H9 (cell line): ENCODE results near the gene OR10H4. TPM values are rescaled to one million over a fixed set of nuclear protein-coding genes. Genes with fewer than 3 reads are reported as not detected.

Experiments used
- DNase-seq: peaks from one replicate; pipeline ENCODE4 v3.0.0-alpha.2; 2017
- H2AFZ ChIP-seq: one replicate; pipeline ENCODE4 v1.6.1; 2013; ENCODE audit warnings: mild to moderate bottlenecking, low read length, control low read depth, moderate library complexity
- H2AK5ac ChIP-seq: 2 replicates; pipeline ENCODE4 v1.6.1; 2013; ENCODE audit warnings: low read length, control low read depth, mixed read lengths; ENCODE audit not compliant: insufficient read length
- H2BK120ac ChIP-seq: one replicate; pipeline ENCODE4 v1.6.1; 2013; ENCODE audit warnings: low read depth, mild to moderate bottlenecking, low read length, control low read depth, inconsistent platforms; ENCODE audit not compliant: poor library complexity, severe bottlenecking
- H2BK12ac ChIP-seq: 2 replicates; pipeline ENCODE4 v1.6.1; 2013; ENCODE audit warnings: low read length, control low read depth, mixed read lengths, low read depth; ENCODE audit not compliant: insufficient read length
- H2BK15ac ChIP-seq: 2 replicates; pipeline ENCODE4 v1.6.1; 2013; ENCODE audit warnings: low read depth, low read length, control low read depth
- H2BK20ac ChIP-seq: one replicate; pipeline ENCODE4 v1.6.1; 2013; ENCODE audit warnings: low read depth, mild to moderate bottlenecking, low read length, control low read depth, inconsistent platforms; ENCODE audit not compliant: poor library complexity, severe bottlenecking
- H2BK5ac ChIP-seq: 2 replicates; pipeline ENCODE4 v1.6.1; 2013; ENCODE audit warnings: low read length, control low read depth, mixed read lengths; ENCODE audit not compliant: insufficient read length
- H3K14ac ChIP-seq: 2 replicates; pipeline ENCODE4 v1.6.1; 2013; ENCODE audit warnings: low read length, control low read depth; ENCODE audit not compliant: insufficient read depth
- H3K18ac ChIP-seq: 2 replicates; pipeline ENCODE4 v1.6.1; 2013; ENCODE audit warnings: low read depth, mild to moderate bottlenecking, mixed read lengths, low read length, control low read depth; ENCODE audit not compliant: insufficient read length
- H3K23ac ChIP-seq: 2 replicates; pipeline ENCODE4 v1.6.1; 2013; ENCODE audit warnings: low read length, control low read depth, mixed read lengths, low read depth; ENCODE audit not compliant: insufficient read length
- H3K23me2 ChIP-seq: 2 replicates; pipeline ENCODE4 v1.6.1; 2013; ENCODE audit warnings: low read depth, mild to moderate bottlenecking, mixed read lengths, low read length, control low read depth; ENCODE audit not compliant: insufficient read length, poor library complexity, severe bottlenecking
- H3K27ac ChIP-seq: 2 replicates; pipeline ENCODE4 v1.5.1; 2013; ENCODE audit warnings: low read length, control low read depth, mixed read lengths, low read depth; ENCODE audit not compliant: insufficient read length
- H3K27me3 ChIP-seq: 2 replicates; pipeline ENCODE4 v1.6.1; 2013; ENCODE audit warnings: low read length, control low read depth, inconsistent platforms; ENCODE audit not compliant: insufficient read depth
- H3K4ac ChIP-seq: 2 replicates; pipeline ENCODE4 v1.6.1; 2013; ENCODE audit warnings: low read depth, mild to moderate bottlenecking, control low read depth, inconsistent platforms, low read length, moderate library complexity
- H3K4me1 ChIP-seq: 2 replicates; pipeline ENCODE4 v1.6.1; 2013; ENCODE audit warnings: low read length, control low read depth, inconsistent platforms; ENCODE audit not compliant: insufficient read depth
- H3K4me2 ChIP-seq: 2 replicates; pipeline ENCODE4 v1.6.1; 2013; ENCODE audit warnings: low read length, control low read depth, mixed read lengths; ENCODE audit not compliant: insufficient read length, insufficient read depth
- H3K56ac ChIP-seq: 2 replicates; pipeline ENCODE4 v1.6.1; 2013; ENCODE audit warnings: low read depth, mild to moderate bottlenecking, mixed read lengths, low read length, control low read depth; ENCODE audit not compliant: insufficient read length
- H3K79me1 ChIP-seq: 2 replicates; pipeline ENCODE4 v1.6.1; 2013; ENCODE audit warnings: low read depth, mild to moderate bottlenecking, moderate library complexity, low read length, control low read depth, inconsistent platforms; ENCODE audit not compliant: insufficient read depth, poor library complexity, severe bottlenecking
- H3K79me2 ChIP-seq: 2 replicates; pipeline ENCODE4 v1.6.1; 2013; ENCODE audit warnings: low read length, control low read depth, inconsistent platforms; ENCODE audit not compliant: insufficient read depth
- H3K9ac ChIP-seq: 2 replicates; pipeline ENCODE4 v1.6.1; 2013; ENCODE audit warnings: low read length, control low read depth, mixed read lengths; ENCODE audit not compliant: insufficient read length; ENCODE audit errors: extremely low read depth
- H3K9me3 ChIP-seq: one replicate; pipeline ENCODE4 v1.6.1; 2013; ENCODE audit warnings: low read depth, low read length, inconsistent platforms; ENCODE audit not compliant: control insufficient read depth
- H3T11ph ChIP-seq: one replicate; pipeline ENCODE4 v1.6.1; 2013; ENCODE audit warnings: mild to moderate bottlenecking, low read length, control low read depth, inconsistent platforms
- H4K20me1 ChIP-seq: one replicate; pipeline ENCODE4 v1.6.1; 2013; ENCODE audit not compliant: control insufficient read depth, insufficient read length, insufficient read depth
- H4K5ac ChIP-seq: 2 replicates; pipeline ENCODE4 v1.6.1; 2013; ENCODE audit warnings: low read depth, mild to moderate bottlenecking, mixed read lengths, low read length, control low read depth; ENCODE audit not compliant: insufficient read length
- H4K8ac ChIP-seq: replicated peaks from 2 replicates; pipeline ENCODE4 v1.6.1; 2013; ENCODE audit warnings: low read length, control low read depth, mixed read lengths, low read depth; ENCODE audit not compliant: insufficient read length
- H4K91ac ChIP-seq: 2 replicates; pipeline ENCODE4 v1.6.1; 2013; ENCODE audit warnings: low read depth, mild to moderate bottlenecking, moderate library complexity, mixed read lengths, low read length, control low read depth; ENCODE audit not compliant: insufficient read length
- H3K27ac Mint-ChIP-seq, 3 experiments: 2 replicates in 2 of 3; 3 replicates in 1 of 3; pipeline ENCODE4 v1.8.0; 2020 to 2021; ENCODE audit warnings: mixed read lengths in 3 of 3, mild to moderate bottlenecking in 1 of 3, moderate library complexity in 1 of 3
- H3K27me3 Mint-ChIP-seq: 2 replicates; pipeline ENCODE4 v1.8.0; 2021; ENCODE audit warnings: low read depth, mild to moderate bottlenecking, moderate library complexity, mixed read lengths
- H3K36me3 Mint-ChIP-seq, 3 experiments: 2 replicates in 2 of 3; 3 replicates in 1 of 3; pipeline ENCODE4 v1.8.0; 2020 to 2021; ENCODE audit warnings: low read depth in 3 of 3, mixed read lengths in 3 of 3; ENCODE audit not compliant: insufficient read depth in 1 of 3
- H3K4me1 Mint-ChIP-seq, 2 experiments: 2 replicates each; pipeline ENCODE4 v1.8.0; 2020; ENCODE audit warnings: mixed read lengths in 2 of 2
- H3K4me3 Mint-ChIP-seq, 2 experiments: 2 replicates in 1 of 2; 3 replicates in 1 of 2; pipeline ENCODE4 v1.8.0; 2020 to 2021; ENCODE audit warnings: mild to moderate bottlenecking in 2 of 2, mixed read lengths in 2 of 2, moderate library complexity in 1 of 2
- H3K9me3 Mint-ChIP-seq, 2 experiments: 2 replicates in 1 of 2; 3 replicates in 1 of 2; pipeline ENCODE4 v1.8.0; 2020; ENCODE audit warnings: mild to moderate bottlenecking in 2 of 2, mixed read lengths in 2 of 2, moderate library complexity in 1 of 2
- WGBS: extraction: QIAGEN DNeasy Blood & Tissue Kit; methylation state at CpG from one replicate; pipeline ENCODE4 v1.1.7; 2013; ENCODE audit warnings: missing lambda C conversion rate, low lambda C conversion rate, mixed read lengths; ENCODE audit not compliant: insufficient read length; ENCODE audit errors: extremely low coverage; 5-methylcytosine and 5-hydroxymethylcytosine counted together
- total RNA-seq: library from RNA; stranded (reverse); gene quantifications from 2 replicates; pipeline ENCODE4 v1.2.1, GENCODE V29; 2021
- TF ChIP-seq, protein P1 (sequence below): fragments of 200-600 bp; sonication (generic); conservative IDR thresholded peaks from 3 replicates; pipeline ENCODE4 v1.8.0; 2021; ENCODE audit warnings: antibody characterized with exemption, mild to moderate bottlenecking

The OR10H4 gene
- total RNA-seq, 1 experiment from 2014 or later = not detected

DNA sequence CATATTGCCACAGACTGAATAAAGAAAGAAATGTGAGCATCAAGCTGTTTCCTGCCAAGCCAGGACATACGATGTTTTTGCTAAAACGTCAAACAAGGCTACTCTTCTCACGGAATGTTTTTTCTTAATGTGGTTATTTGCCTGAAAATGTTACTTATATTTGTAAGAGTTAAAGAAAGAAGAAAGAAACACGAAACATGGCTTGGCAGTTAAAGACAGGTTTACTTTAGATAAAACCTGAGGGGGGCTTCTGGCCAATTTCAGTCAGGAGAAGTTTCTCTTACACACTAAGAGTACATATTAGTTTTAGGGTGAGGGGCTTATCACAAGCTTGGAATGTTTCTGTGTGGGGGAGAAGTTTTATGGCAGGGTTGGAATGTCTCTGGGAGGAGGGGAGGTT, 4.4 kb upstream of the OR10H4 start:
- peaks cover 68% of the 10 kb centered on the region for H3K9me3 ChIP-seq
- TF ChIP-seq, protein P1, sequence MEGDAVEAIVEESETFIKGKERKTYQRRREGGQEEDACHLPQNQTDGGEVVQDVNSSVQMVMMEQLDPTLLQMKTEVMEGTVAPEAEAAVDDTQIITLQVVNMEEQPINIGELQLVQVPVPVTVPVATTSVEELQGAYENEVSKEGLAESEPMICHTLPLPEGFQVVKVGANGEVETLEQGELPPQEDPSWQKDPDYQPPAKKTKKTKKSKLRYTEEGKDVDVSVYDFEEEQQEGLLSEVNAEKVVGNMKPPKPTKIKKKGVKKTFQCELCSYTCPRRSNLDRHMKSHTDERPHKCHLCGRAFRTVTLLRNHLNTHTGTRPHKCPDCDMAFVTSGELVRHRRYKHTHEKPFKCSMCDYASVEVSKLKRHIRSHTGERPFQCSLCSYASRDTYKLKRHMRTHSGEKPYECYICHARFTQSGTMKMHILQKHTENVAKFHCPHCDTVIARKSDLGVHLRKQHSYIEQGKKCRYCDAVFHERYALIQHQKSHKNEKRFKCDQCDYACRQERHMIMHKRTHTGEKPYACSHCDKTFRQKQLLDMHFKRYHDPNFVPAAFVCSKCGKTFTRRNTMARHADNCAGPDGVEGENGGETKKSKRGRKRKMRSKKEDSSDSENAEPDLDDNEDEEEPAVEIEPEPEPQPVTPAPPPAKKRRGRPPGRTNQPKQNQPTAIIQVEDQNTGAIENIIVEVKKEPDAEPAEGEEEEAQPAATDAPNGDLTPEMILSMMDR = no peak

More for the DNA sequence above, 4.4 kb upstream of the OR10H4 start:
- no peak overlapping the region for H3K23ac ChIP-seq
- H2BK15ac ChIP-seq = no peak overlapping the region
- no CpG with 5 or more reads among the region's 4 CpGs for WGBS
- H3K56ac ChIP-seq = no peak overlapping the region
- no peaks in the 10 kb centered on the region for H4K20me1 ChIP-seq
- no peaks in the 10 kb centered on the region for H3K79me1 ChIP-seq
- H2BK20ac ChIP-seq = no peak overlapping the region
- H2AFZ ChIP-seq = no peak overlapping the region
- no peak overlapping the region for H3K4ac ChIP-seq
- Mint-ChIP-seq H3K27me3 (no peaks in the 10 kb centered on the region; the same call in 1 of the 2 replicates), H3K9me3 (peaks cover 85 to 87% of the 10 kb centered on the region in 2 experiments), H3K36me3 (peaks cover 0 to 26% (median 14%) of the 10 kb centered on the region in 3 experiments; a peak in 6 of 7 replicates), H3K4me1 (no peaks in the 10 kb centered on the region), H3K4me3 (no peak overlapping the region), H3K27ac (no peak overlapping the region)
- no peak overlapping the region for H3K9ac ChIP-seq
- H2BK120ac ChIP-seq = no peak overlapping the region
- H3K23me2 ChIP-seq = no peaks in the 10 kb centered on the region
- H3K79me2 ChIP-seq = no peaks in the 10 kb centered on the region
- H3K14ac ChIP-seq = no peak overlapping the region
- no peak overlapping the region for H3K4me2 ChIP-seq
- no peak overlapping the region for H4K5ac ChIP-seq
- no peak for DNase-seq
- H3K27ac ChIP-seq = no peak overlapping the region
- H3T11ph ChIP-seq = no peak overlapping the region
- no peaks in the 10 kb centered on the region for H3K27me3 ChIP-seq
- H2BK5ac ChIP-seq = no peak overlapping the region
- H2AK5ac ChIP-seq = no peak overlapping the region
- no peaks in the 10 kb centered on the region for H3K4me1 ChIP-seq
- no peak overlapping the region for H2BK12ac ChIP-seq
- no peak overlapping the region for H4K91ac ChIP-seq
- no peak overlapping the region for H4K8ac ChIP-seq
- H3K18ac ChIP-seq = no peak overlapping the region
